Kidney epithelial cell (primary cell): ENCODE data around the gene SPSB2. TPM values are rescaled to one million over a fixed set of nuclear protein-coding genes. Genes with fewer than 3 reads are reported as not detected.

Experiments used
- DNase-seq: peaks from one replicate; pipeline ENCODE4 v3.0.0-alpha.2; 2010; ENCODE audit warnings: low read depth
- H3K27me3 ChIP-seq: 2 replicates; pipeline ENCODE4 v1.6.0; 2011; ENCODE audit warnings: low read length; ENCODE audit not compliant: control insufficient read depth, insufficient read depth
- H3K36me3 ChIP-seq: 2 replicates; pipeline ENCODE4 v1.5.1; 2011; ENCODE audit warnings: low read length; ENCODE audit not compliant: control insufficient read depth, insufficient read depth
- H3K4me3 ChIP-seq: 2 replicates; pipeline ENCODE4 v1.5.1; 2011; ENCODE audit warnings: low read depth, mild to moderate bottlenecking, control low read depth, low read length
- total RNA-seq: library from RNA; depleted of rRNA; stranded (reverse); fragments of >200 nt; gene quantifications from 2 replicates; pipeline ENCODE4 v1.2.3, GENCODE V29; 2015
- TF ChIP-seq, protein P1 (sequence below): IDR thresholded peaks from 2 replicates; pipeline ENCODE4 v1.5.1; 2011; ENCODE audit warnings: mild to moderate bottlenecking, moderate library complexity, low read length, control low read depth, inconsistent platforms; ENCODE audit not compliant: insufficient read depth, poor library complexity, severe bottlenecking

The SPSB2 gene
- total RNA-seq, 1 donor from 2014 or later: 10.1 TPM

DNA sequence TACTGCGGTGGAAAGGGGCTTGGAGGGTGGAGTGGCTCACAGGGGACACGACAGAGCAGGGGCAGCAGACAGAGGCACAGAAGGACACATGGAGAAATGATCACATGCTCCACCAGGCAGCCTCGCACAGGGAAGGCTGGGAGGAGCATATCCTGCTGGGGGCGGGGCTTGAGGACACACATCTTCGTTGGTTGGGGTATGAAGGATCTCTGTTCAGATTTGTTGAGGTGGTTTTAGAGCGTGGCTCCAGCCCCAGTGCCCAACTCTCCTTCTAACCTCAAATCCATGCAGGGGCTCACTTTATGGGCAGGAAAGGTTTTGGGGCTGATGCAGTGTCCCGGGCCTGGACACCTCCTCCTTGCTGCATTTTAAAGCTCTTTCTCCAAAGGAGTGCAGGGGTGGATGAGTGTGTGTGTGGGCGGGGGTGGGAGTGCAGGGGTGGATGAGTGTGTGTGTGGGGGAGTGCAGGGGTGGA lies 45.6 kb downstream of the SPSB2 start:
- no peak for DNase-seq
- TF ChIP-seq, protein P1, sequence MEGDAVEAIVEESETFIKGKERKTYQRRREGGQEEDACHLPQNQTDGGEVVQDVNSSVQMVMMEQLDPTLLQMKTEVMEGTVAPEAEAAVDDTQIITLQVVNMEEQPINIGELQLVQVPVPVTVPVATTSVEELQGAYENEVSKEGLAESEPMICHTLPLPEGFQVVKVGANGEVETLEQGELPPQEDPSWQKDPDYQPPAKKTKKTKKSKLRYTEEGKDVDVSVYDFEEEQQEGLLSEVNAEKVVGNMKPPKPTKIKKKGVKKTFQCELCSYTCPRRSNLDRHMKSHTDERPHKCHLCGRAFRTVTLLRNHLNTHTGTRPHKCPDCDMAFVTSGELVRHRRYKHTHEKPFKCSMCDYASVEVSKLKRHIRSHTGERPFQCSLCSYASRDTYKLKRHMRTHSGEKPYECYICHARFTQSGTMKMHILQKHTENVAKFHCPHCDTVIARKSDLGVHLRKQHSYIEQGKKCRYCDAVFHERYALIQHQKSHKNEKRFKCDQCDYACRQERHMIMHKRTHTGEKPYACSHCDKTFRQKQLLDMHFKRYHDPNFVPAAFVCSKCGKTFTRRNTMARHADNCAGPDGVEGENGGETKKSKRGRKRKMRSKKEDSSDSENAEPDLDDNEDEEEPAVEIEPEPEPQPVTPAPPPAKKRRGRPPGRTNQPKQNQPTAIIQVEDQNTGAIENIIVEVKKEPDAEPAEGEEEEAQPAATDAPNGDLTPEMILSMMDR: no peak
- Histone ChIP-seq H3K4me3 (no peak overlapping the region), H3K36me3 (peaks cover 2% of the 10 kb centered on the region), H3K27me3 (peaks cover 9% of the 10 kb centered on the region)

DNA sequence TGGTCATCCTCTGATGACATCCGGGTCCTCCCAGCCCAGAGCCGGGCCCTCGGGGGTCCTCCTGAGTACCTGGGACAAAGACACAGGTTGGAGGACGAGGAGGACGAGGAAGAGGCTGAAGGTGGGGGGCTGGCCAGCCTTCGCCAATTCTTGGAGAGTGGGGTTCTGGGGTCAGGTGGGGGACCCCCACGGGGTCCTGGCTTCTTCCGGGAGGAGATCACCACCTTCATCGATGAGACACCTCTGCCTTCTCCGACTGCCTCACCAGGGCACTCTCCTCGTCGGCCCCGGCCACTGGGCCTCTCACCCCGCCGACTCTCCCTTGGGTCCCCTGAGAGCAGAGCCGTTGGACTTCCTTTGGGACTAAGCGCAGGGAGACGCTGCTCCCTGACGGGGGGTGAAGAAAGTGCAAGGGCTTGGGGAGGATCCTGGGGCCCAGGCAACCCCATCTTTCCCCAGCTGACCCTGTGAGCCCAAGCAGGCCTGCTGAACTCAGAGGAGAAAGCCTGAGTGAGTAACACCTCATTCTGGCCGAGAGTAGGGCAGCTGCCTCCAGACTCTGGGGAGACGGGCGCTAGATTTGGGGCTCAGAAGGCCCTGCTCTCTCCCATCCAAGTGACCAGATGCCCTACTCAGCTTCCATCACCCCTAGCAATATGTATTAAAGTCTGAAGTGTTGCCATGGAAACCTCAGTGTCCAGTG lies 46.2 kb downstream of the SPSB2 start:
- no peak overlapping the region for H3K4me3 ChIP-seq
- H3K27me3 ChIP-seq: peaks cover 15% of the 10 kb centered on the region
- TF ChIP-seq, protein P1: no peak
- no peak for DNase-seq
- peaks cover 2% of the 10 kb centered on the region for H3K36me3 ChIP-seq

DNA sequence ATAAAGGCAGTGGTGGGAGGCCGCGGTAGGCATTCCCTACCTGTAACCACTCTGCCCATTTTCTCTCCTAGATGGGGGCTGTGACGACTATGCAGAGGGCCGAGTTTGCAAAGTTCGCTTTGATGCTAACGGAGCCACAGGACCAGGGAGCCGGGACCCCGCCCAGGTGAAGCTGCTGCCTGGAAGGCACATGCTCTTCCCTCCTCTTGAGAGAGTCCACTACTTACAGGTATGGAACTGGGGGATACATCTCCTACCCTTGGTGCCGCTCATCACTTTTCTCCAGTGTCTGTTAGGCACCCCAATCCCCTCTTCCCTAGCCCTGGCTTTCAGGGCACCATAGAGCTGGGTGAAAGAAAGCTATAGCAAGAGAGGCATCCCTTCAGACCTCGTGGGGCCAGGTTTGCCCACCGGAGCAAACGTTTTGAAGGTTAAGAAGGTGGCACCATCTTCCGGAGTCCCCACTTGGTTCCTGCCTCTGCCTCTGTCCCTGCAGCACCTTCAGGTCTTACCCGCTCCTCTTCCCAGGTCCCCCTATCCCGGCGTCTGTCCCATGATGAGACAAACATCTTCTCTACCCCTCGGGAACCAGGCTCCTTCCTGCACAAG lies 46.9 kb downstream of the SPSB2 start:
- peaks cover 2% of the 10 kb centered on the region for H3K36me3 ChIP-seq
- no peak for DNase-seq
- TF ChIP-seq, protein P1: no peak
- H3K4me3 ChIP-seq: no peak overlapping the region
- H3K27me3 ChIP-seq: peaks cover 17% of the 10 kb centered on the region

DNA sequence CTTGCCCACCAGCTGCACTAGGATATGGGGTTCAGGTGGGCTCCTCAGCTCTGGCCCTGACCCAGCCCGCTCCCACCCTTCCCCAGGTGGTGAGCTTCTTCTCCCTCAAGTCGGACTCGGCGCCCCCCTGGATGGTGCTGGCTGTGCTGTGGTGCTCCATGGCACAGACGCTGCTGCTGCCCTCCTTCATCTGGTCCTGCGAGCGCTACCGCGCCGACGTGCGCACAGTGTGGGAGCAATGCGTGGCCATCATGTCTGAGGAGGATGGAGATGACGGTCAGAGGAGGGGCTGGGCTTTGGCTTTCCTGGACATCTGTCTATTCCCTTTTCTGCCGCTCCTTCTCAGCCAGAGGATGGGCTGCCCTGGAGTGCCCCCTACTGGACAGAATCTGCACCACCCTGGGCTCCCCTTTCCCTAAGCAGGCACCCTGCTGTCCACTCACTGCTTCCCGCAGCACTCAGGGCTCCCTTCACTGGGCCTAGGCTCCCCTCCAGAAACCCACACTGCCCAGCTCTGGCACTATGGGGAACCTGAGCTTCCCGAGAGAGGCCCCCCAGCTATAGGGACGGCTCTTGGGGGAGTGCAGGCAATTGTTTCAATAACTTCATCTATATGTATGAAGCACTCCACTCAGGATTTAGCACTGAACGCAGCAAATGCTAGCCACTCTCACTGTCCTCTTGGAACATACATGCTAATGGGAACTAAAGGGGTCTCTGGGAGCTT lies 47.5 kb downstream of the SPSB2 start:
- Histone ChIP-seq H3K36me3 (peaks cover 2% of the 10 kb centered on the region), H3K4me3 (no peak overlapping the region), H3K27me3 (peaks cover 17% of the 10 kb centered on the region)
- TF ChIP-seq, protein P1: peak; percentile 92
- no peak for DNase-seq

DNA sequence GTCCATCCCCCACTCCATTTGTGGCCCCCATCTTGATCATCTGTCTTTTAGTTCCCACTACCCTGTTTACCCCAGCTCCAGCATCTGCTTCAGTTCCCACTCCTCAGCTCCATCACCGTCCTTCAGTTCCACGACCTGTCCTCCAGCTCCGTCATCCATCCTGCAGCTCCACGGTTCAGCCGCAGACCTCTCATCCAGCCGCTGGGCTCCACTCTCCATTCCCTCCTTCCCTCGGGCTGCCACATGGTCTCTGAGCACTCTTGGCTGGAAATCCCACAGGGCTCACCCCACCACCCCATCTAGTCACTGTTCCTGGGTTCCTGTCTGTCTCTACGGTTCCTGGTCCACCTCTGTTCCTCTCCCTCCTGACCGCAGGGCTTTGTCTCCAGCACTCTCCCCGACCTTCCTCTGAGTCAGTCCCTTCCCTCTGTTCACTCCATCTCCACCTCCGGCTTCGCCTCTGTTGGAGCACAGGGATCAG lies 48.2 kb downstream of the SPSB2 start:
- Histone ChIP-seq H3K36me3 (no peaks in the 10 kb centered on the region), H3K4me3 (no peak overlapping the region), H3K27me3 (peaks cover 20% of the 10 kb centered on the region)
- TF ChIP-seq, protein P1: no peak
- no peak for DNase-seq
